Pancreas (tissue), 10 donors: ENCODE results near the gene AK8. TPM values are rescaled to one million over a fixed set of nuclear protein-coding genes. Genes with fewer than 3 reads are reported as not detected.

ENCODE experiments used
- ATAC-seq, 4 donors: fragments of 200-7000 bp; cut with Tn5 transposase; one replicate each; pipeline versions ENCODE4 v1.8.0 to v1.9.1; 2020; ENCODE audit warnings: mild to moderate bottlenecking in 4 of 4, moderate library complexity in 4 of 4
- DNase-seq, 6 donors: peaks; one replicate each; pipeline ENCODE4 v3.0.0-alpha.2; 2020
- FAIRE-seq: peaks from 2 replicates; lab custom pipeline; 2012; peaks lifted over from hg19 to GRCh38; lab: Jason Lieb, UNC
- H3K27ac ChIP-seq, 4 donors: fragments of 200-600 bp; sonication (generic); 1 replicate in 3 of 4; 2 replicates in 1 of 4; pipeline versions ENCODE4 v1.5.0 to v1.8.0; 2020
- H3K27me3 ChIP-seq, 4 donors: fragments of 200-600 bp; one replicate each; pipeline ENCODE4 v1.8.0; 2021
- H3K36me3 ChIP-seq, 3 donors: fragments of 200-600 bp; sonication (generic) in 1 of 3; one replicate each; pipeline versions ENCODE4 v1.5.0 to v1.8.0; 2020 to 2021
- H3K4me1 ChIP-seq, 3 donors: fragments of 200-600 bp; one replicate each; pipeline ENCODE4 v1.8.0; 2021
- H3K4me3 ChIP-seq, 4 donors: fragments of 200-600 bp; sonication (generic) in 2 of 4; one replicate each; pipeline versions ENCODE4 v1.5.0 to v1.8.0; 2020 to 2021
- H3K9me3 ChIP-seq, 4 donors: fragments of 200-600 bp; one replicate each; pipeline ENCODE4 v1.8.0; 2021
- WGBS, 2 donors: extraction: QIAGEN DNeasy Blood & Tissue Kit; methylation state at CpG; one replicate each; pipeline ENCODE4 v1.1.7; 2013; 5-methylcytosine and 5-hydroxymethylcytosine counted together
- intact Hi-C, 3 donors: fragments of 100-400 bp; cut with DNase I; formaldehyde crosslinking; loops; one replicate each; pipeline versions ENCODE4 v1.11.1 to v1.14.2; 2022
- polyA plus RNA-seq, 2 donors: library from polyadenylated mRNA; stranded (reverse); fragments of 200-250 nt; gene quantifications; one replicate each; pipeline ENCODE4 v1.2.3, GENCODE V29; 2013
- total RNA-seq, 6 donors: library from RNA; stranded (reverse); fragmentation: NEBNext Ultra II Directional in 4 of 6; extraction: Animal tissue kit (Norgen Biotek cat#: 25700) in 4 of 6; gene quantifications; one replicate each; pipeline versions ENCODE4 v1.2.1 to v1.2.4, GENCODE V29; 2021 to 2023
- TF ChIP-seq, protein P1 (sequence below), 4 donors: fragments of 200-600 bp; sonication (generic) in 3 of 4; IDR thresholded peaks; one replicate each; pipeline versions ENCODE4 v1.5.0 to v1.8.0; 2021; ENCODE audit warnings: antibody characterized with exemption in 4 of 4
- donor health status: healthy with polysubstance abuse.
- donor health status: DM: no; HTN: no; CAD: no; lungs with moderate emphysema.
- donor health status: DM: no; HTN: no; CAD: no.
- donor health status: control.
- donor health status: control.
- donor health status: Bipolar disorder and iron deficiency.
- donor health status: DM: yes; HTN: yes; CAD: no.
- donor health status: DM: no; HTN: no; CAD: no.
- donor health status: DM: no; HTN: no; CAD: no.
- donor health status: DM: yes; HTN: yes; CAD: no.

The AK8 gene
- total and polyA plus RNA-seq, 8 donors = 0.19 to 1.0 (median 0.67) TPM

DNA sequence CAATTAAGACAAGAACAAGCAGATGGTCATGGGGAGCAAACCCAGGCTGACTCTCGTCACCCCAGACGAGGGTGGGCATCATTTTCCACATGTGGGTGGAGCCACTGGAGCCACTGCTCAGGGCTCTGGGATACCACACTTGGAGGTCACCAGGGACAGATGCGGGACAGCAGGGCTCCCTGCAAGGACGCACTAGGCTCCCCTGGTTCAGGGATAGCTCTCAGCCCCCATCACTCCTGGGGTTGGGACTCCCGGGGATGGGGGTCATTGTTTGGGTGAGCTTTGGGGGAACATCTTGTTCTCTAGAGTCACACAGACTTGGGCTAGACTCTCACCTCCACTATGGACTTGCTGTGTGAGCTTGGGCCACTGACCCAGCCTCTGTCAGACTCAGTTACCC is 150.0 kb downstream of the AK8 start:
- no peak overlapping the region for H3K4me3 ChIP-seq
- intact Hi-C loops = no loop called here
- TF ChIP-seq, protein P1, sequence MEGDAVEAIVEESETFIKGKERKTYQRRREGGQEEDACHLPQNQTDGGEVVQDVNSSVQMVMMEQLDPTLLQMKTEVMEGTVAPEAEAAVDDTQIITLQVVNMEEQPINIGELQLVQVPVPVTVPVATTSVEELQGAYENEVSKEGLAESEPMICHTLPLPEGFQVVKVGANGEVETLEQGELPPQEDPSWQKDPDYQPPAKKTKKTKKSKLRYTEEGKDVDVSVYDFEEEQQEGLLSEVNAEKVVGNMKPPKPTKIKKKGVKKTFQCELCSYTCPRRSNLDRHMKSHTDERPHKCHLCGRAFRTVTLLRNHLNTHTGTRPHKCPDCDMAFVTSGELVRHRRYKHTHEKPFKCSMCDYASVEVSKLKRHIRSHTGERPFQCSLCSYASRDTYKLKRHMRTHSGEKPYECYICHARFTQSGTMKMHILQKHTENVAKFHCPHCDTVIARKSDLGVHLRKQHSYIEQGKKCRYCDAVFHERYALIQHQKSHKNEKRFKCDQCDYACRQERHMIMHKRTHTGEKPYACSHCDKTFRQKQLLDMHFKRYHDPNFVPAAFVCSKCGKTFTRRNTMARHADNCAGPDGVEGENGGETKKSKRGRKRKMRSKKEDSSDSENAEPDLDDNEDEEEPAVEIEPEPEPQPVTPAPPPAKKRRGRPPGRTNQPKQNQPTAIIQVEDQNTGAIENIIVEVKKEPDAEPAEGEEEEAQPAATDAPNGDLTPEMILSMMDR (IDR thresholded peaks at IDR 0.05) = no peak
- no peak for FAIRE-seq
- H3K36me3 ChIP-seq = no peaks in the 10 kb centered on the region
- no peaks in the 10 kb centered on the region for H3K4me1 ChIP-seq
- no peak for DNase-seq
- no peak for ATAC-seq
- H3K27ac ChIP-seq = no peak overlapping the region
- 76 to 79% methylated on average over 5 of the region's 5 CpGs for WGBS, 2 donors
- H3K27me3 ChIP-seq = no peaks in the 10 kb centered on the region
- no peaks in the 10 kb centered on the region for H3K9me3 ChIP-seq

DNA sequence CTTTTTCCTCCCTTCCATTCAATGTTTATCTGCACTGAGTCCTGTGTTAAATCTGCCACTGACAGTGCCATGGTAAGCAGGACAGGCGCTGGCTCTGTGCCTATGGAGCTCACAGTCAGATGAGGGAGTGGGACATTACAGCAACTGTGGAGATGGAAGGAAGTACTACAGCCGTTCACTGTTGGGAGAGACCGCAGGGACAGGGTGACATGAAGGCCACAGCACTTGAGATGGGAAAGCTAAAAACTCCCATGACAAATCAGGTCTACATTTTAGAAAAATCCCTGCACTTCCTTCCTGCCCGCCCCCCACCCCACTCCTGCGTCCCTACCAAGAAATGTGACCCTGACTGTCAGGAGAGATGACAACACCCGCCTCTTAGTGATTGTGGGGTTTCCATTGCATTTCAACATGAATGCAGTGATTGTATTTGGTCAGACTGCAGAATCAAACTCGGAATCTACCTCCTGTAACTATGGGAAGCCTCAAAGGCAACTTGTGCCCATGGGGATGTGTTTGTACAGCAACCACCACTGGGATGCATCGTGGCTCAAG is 151.4 kb downstream of the AK8 start:
- H3K4me3 ChIP-seq = no peak overlapping the region
- intact Hi-C loops = no loop called here
- H3K36me3 ChIP-seq = no peaks in the 10 kb centered on the region
- DNase-seq = no peak
- H3K4me1 ChIP-seq = no peaks in the 10 kb centered on the region
- ATAC-seq = no peak
- WGBS, 2 donors = 66 to 67% methylated on average over 8 of the region's 8 CpGs
- TF ChIP-seq, protein P1 (IDR thresholded peaks at IDR 0.05) = no peak
- no peak overlapping the region for H3K27ac ChIP-seq
- FAIRE-seq = no peak
- no peaks in the 10 kb centered on the region for H3K9me3 ChIP-seq
- no peaks in the 10 kb centered on the region for H3K27me3 ChIP-seq

DNA sequence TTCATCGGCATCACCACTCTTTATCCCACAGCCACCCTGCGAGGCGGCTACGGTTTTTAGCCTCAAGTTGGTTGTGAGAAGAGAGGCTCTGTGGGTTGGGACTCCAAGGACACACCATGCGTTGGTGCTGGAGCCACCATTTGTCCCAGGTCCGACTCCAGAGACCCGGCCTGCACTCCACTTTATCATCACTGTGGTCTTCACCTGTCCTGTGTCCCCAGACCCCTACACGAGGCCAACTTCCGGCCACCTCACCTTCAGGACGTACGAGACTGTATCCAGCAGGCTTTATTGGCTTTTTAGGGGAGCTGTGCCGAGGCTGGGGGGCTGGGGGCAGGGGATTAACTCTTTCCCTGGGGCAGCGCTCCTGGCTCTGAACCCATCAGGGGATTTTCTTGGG is 152.8 kb downstream of the AK8 start:
- TF ChIP-seq, protein P1 (IDR thresholded peaks at IDR 0.05) = no peak
- DNase-seq (no peak), ATAC-seq (no peak), FAIRE-seq (no peak)
- 89 to 91% methylated on average over 12 to 13 of the region's 13 CpGs for WGBS, 2 donors
- Histone ChIP-seq H3K27me3 (no peaks in the 10 kb centered on the region), H3K4me3 (no peak overlapping the region), H3K9me3 (no peaks in the 10 kb centered on the region), H3K4me1 (no peaks in the 10 kb centered on the region), H3K27ac (no peak overlapping the region), H3K36me3 (no peaks in the 10 kb centered on the region)
- intact Hi-C loops = no loop called here

DNA sequence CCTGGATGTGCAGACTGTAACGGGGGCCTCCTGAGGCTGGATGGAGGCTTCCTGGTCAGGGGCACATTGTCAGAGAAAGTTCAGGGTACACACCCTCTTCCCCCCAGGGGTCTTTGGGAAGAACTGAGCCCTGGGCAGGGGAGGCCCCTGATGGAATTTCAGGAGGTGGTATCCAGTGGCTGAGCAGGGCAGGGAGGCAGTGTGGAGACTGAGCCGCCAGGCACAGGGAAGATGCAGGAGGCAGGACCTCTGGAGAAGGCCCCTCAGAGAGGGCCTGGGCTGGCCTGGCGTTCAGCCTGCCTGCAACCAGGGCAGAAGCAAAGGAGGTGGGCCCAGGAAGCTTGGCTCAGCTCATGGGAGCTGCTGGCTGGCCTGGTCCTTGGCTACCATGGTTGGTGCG is 154.3 kb downstream of the AK8 start:
- DNase-seq (no peak), FAIRE-seq (no peak), ATAC-seq (no peak)

DNA sequence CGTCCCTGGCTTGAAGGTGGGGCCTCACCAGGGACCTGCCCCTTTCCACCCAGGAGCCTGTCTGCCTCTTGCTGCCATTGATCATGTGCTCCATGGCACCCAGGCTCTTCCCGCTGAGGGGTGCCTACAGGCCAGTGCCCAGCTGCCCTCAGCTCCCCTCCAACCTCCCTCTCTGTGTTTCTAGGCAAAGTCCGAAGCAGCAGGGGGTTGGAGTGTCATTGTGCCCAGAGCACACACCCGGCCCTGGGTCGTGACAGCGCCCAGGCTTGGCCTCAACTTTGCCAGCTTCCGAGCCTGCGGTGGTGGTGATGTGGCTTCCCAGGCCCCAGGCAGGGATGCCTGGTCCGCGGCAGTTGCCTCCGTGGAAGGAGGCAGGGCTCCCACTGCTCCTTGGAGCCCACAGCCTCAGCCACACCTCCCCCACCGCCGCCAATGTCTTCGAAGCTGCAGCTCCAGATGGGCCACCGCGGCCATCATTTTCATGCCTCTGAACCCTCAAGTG is 155.5 kb downstream of the AK8 start:
- H3K27me3 ChIP-seq = no peaks in the 10 kb centered on the region
- TF ChIP-seq, protein P1 (IDR thresholded peaks at IDR 0.05) = no peak
- no peaks in the 10 kb centered on the region for H3K9me3 ChIP-seq
- no peaks in the 10 kb centered on the region for H3K4me1 ChIP-seq
- H3K27ac ChIP-seq = no peak overlapping the region
- intact Hi-C loops = no loop called here
- ATAC-seq (no peak), DNase-seq (no peak), FAIRE-seq (no peak)
- H3K4me3 ChIP-seq = no peak overlapping the region
- 66 to 77% methylated on average over 16 of the region's 16 CpGs for WGBS, 2 donors
- no peaks in the 10 kb centered on the region for H3K36me3 ChIP-seq

More for the DNA sequence above, 154.3 kb downstream of the AK8 start:
- H3K27ac ChIP-seq = no peak overlapping the region
- intact Hi-C loops = no loop called here
- WGBS, 2 donors = 79 to 82% methylated on average over 4 of the region's 4 CpGs
- no peaks in the 10 kb centered on the region for H3K36me3 ChIP-seq
- no peaks in the 10 kb centered on the region for H3K4me1 ChIP-seq
- H3K4me3 ChIP-seq = no peak overlapping the region
- no peaks in the 10 kb centered on the region for H3K9me3 ChIP-seq
- TF ChIP-seq, protein P1 (IDR thresholded peaks at IDR 0.05) = no peak
- no peaks in the 10 kb centered on the region for H3K27me3 ChIP-seq
